CD8-positive, alpha-beta memory T cell (primary cell): Measurements from ENCODE around the gene TMF1. TPM values are rescaled to one million over a fixed set of nuclear protein-coding genes. Genes with fewer than 3 reads are reported as not detected.
A peak's percentile ranks its signal among the peaks of the same experiment; 100 is the strongest.

Experiments used
- CTCF ChIA-PET: fragments of 350-600 bp; sonication (Branson Sonifier 250); formaldehyde crosslinking; loops from one replicate; lab custom pipeline; 2021; ENCODE audit warnings: antibody characterized with exemption; lab: Charles Lee
- POLR2A ChIA-PET: fragments of 350-600 bp; sonication (Branson Sonifier 250); formaldehyde crosslinking; loops from one replicate; lab custom pipeline; 2021; ENCODE audit warnings: antibody characterized with exemption; lab: Charles Lee
- DNase-seq, 5 donors: peaks; one replicate each; pipeline versions ENCODE4 v3.0.0 to v3.0.0-alpha.2; 2020 to 2022; ENCODE audit warnings: mixed read lengths in 1 of 5
- H3K27ac ChIP-seq: one replicate; pipeline ENCODE4 v1.7.0; 2013; ENCODE audit warnings: low read depth, mild to moderate bottlenecking, low read length, moderate library complexity
- H3K27me3 ChIP-seq: 2 replicates; pipeline ENCODE4 v1.7.0; 2013; ENCODE audit warnings: low read length, mild to moderate bottlenecking; ENCODE audit not compliant: insufficient read depth, poor library complexity, severe bottlenecking
- H3K36me3 ChIP-seq: 2 replicates; pipeline ENCODE4 v1.7.0; 2013; ENCODE audit warnings: mild to moderate bottlenecking, low read length, moderate library complexity; ENCODE audit not compliant: insufficient read depth
- H3K4me1 ChIP-seq: 2 replicates; pipeline ENCODE4 v1.7.0; 2013; ENCODE audit warnings: mild to moderate bottlenecking, low read length, moderate library complexity; ENCODE audit not compliant: insufficient read depth
- H3K4me3 ChIP-seq: 2 replicates; pipeline ENCODE4 v1.7.0; 2013; ENCODE audit warnings: mild to moderate bottlenecking, low read length
- H3K9me3 ChIP-seq: 2 replicates; pipeline ENCODE4 v1.7.0; 2013; ENCODE audit warnings: mild to moderate bottlenecking, low read length
- H3K27ac Mint-ChIP-seq, 8 donors: one replicate each; pipeline ENCODE4 v1.8.0; 2020 to 2021; ENCODE audit warnings: mixed read lengths in 8 of 8, mild to moderate bottlenecking in 6 of 8, inconsistent platforms in 3 of 8, moderate library complexity in 3 of 8
- H3K27me3 Mint-ChIP-seq, 2 donors: one replicate each; pipeline ENCODE4 v1.8.0; 2020 to 2021; ENCODE audit warnings: mixed read lengths in 2 of 2, mild to moderate bottlenecking in 1 of 2, moderate library complexity in 1 of 2
- H3K36me3 Mint-ChIP-seq, 3 donors: one replicate each; pipeline ENCODE4 v1.8.0; 2020 to 2021; ENCODE audit warnings: mixed read lengths in 3 of 3, inconsistent platforms in 1 of 3, mild to moderate bottlenecking in 1 of 3
- H3K4me1 Mint-ChIP-seq, 3 donors: one replicate each; pipeline ENCODE4 v1.8.0; 2020 to 2021; ENCODE audit warnings: mixed read lengths in 3 of 3, inconsistent platforms in 1 of 3, mild to moderate bottlenecking in 1 of 3
- H3K4me3 Mint-ChIP-seq, 7 donors: one replicate each; pipeline ENCODE4 v1.8.0; 2020 to 2021; ENCODE audit warnings: mixed read lengths in 7 of 7, mild to moderate bottlenecking in 6 of 7, moderate library complexity in 4 of 7, inconsistent platforms in 2 of 7
- H3K9me3 Mint-ChIP-seq, 5 donors: one replicate each; pipeline ENCODE4 v1.8.0; 2020 to 2022; ENCODE audit warnings: mixed read lengths in 5 of 5, mild to moderate bottlenecking in 3 of 5, moderate library complexity in 2 of 5, inconsistent platforms in 1 of 5
- polyA plus RNA-seq: library from polyadenylated mRNA; unstranded; fragments of 300-500 nt; fragmentation: Illumina TruSeq; gene quantifications from one replicate; pipeline ENCODE4 v1.2.3, GENCODE V29; 2021
- total RNA-seq, 2 experiments: library from RNA; stranded (reverse); gene quantifications; one replicate each; pipeline ENCODE4 v1.2.3, GENCODE V29; 2021

Gene TMF1
- total and polyA plus RNA-seq, 3 experiments from 2014 or later, result 31.8 to 40.0 (median 35.6) TPM

DNA sequence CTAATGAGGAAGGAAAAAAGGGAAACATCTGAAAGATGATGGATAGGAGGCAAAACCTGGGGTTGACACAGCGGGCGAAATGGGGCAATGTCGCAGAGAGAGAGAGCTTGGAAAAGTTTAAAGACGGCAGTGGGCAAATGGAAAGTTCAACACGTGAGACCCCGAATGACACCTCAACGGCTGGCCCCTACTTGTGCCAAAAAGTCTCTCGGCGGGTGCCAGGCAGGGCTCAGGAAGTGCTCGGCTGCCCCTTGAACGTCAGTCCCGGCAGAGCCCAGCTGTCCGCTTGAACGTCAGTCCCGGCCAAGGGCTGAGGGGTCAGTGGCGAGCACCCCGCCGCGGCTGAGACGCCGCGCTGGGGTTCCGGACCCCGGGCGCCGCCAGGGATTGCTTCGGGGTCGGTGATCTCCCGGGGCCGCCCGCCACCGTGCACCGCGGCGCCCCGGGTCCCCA is 39.3 kb downstream of the TMF1 start:
- peaks cover 0 to 17% (median 13%) of the 10 kb centered on the region in 3 donors for H3K36me3 Mint-ChIP-seq
- no peaks in the 10 kb centered on the region for H3K27me3 Mint-ChIP-seq
- H3K27ac Mint-ChIP-seq, result peak overlapping the region; percentile 85 to 97 (median 93)
- Histone ChIP-seq H3K4me1 (peaks cover 23% of the 10 kb centered on the region), H3K9me3 (no peaks in the 10 kb centered on the region), H3K27ac (peak overlapping the region; percentile 73), H3K36me3 (no peaks in the 10 kb centered on the region), H3K4me3 (peak overlapping the region; percentile 53), H3K27me3 (no peaks in the 10 kb centered on the region)
- DNase-seq, result peak in 1 of 5 donors; percentile 7
- H3K9me3 Mint-ChIP-seq, result no peaks in the 10 kb centered on the region
- POLR2A ChIA-PET, result interaction anchor here (0.7 to 0.8 kb wide), 2 partner anchors 45 to 74 kb away, joined by 3 to 7 read pairs; no protein-coding TSS in a partner anchor
- CTCF ChIA-PET, result interaction anchor here (0.6 to 2.5 kb wide), 5 partner anchors 13 to 88 kb away, joined by 3 to 9 read pairs (median 4); no protein-coding TSS in a partner anchor
- H3K4me3 Mint-ChIP-seq, result peak overlapping the region; percentile 88 to 97 (median 93)
- H3K4me1 Mint-ChIP-seq, result peaks cover 34 to 64% (median 57%) of the 10 kb centered on the region in 3 donors

DNA sequence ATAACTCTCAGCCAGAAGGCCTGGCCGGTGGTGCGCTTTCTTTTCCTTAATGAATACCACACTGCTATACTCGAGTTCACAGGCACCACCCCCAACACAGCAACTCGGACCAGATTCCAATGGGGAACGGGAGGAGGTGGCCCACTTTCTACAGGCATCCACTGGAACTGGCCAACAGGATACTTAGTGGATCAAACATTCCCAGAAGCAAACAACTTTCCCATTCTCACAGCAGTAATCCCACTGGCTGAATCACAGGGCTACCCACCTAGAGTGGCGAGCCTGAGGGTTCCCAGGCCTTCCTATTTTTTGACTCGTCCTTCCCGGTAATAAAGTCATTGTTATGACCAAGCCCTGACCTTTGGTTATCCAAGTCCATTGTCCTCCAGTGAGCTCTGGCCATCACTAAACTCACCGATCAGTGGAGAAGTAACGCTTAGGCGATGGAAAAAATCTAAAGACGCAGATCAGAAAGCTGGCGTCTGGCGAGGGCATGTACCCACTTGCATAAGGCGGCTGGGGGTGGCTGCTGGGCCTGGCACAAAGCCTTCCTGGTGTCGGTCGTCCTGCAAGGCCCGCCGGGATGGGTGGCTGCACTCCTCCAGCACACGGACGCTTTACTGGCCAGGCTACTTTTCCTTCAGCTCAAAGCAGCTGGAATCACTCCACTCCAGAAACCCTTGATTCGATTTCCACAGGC is 39.9 kb downstream of the TMF1 start:
- Mint-ChIP-seq H3K9me3 (no peaks in the 10 kb centered on the region), H3K27me3 (no peaks in the 10 kb centered on the region), H3K4me1 (peaks cover 34 to 64% (median 57%) of the 10 kb centered on the region in 3 donors), H3K36me3 (peaks cover 0 to 18% (median 11%) of the 10 kb centered on the region in 3 donors), H3K27ac (peak overlapping the region; percentile 85 to 97 (median 93)), H3K4me3 (peak overlapping the region; percentile 88 to 97 (median 93))
- Histone ChIP-seq H3K36me3 (no peaks in the 10 kb centered on the region), H3K4me1 (peaks cover 23% of the 10 kb centered on the region), H3K27me3 (no peaks in the 10 kb centered on the region), H3K9me3 (no peaks in the 10 kb centered on the region), H3K4me3 (peak overlapping the region; percentile 53), H3K27ac (no peak overlapping the region)
- no peak for DNase-seq
- POLR2A ChIA-PET, result interaction anchor here (0.7 kb wide), 1 partner anchor 75 kb away, joined by 3 read pairs; no protein-coding TSS in a partner anchor
- CTCF ChIA-PET, result interaction anchor here (0.6 to 2.5 kb wide), 4 partner anchors 12 to 81 kb away, joined by 3 to 9 read pairs (median 4); no protein-coding TSS in a partner anchor

DNA sequence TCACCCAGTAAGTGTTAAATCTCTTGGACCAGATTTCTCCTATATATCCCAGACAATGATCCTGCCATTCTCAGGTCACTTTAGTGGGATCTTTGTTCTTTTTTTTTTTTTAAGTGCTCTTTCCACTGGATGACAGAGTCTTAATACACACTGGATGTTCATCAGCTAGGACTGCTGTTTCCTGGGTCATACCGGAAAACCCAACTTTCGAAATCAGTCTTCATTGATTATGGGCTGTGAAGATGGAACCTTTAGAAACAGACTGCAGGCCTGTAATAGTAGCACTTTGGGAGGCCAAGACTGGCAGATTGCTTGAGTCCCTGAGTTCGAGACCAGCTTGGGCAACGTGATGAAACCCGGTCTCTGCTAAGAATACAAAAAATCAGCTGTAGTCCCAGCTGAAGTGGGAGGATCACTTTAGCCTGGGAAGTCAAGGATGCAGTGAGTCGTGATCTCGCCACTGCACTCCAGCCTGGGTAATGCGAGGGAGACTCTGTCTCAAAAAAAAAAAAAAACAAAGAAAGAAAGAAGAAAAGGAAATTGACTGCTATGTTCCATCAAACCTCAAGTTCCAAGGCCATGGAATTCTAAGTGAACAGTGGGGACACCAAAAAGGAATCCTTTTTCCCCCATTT is 40.9 kb downstream of the TMF1 start:
- CTCF ChIA-PET, result interaction anchor here (1.0 kb wide), 2 partner anchors 14 to 82 kb away, joined by 3 read pairs; no protein-coding TSS in a partner anchor
- POLR2A ChIA-PET, result no interaction called here
- Mint-ChIP-seq H3K4me3 (peak overlapping the region in 6 of 7 donors; percentile 9 to 95 (median 69)), H3K36me3 (peaks cover 0 to 26% (median 9%) of the 10 kb centered on the region in 3 donors), H3K4me1 (peaks cover 34 to 64% (median 57%) of the 10 kb centered on the region in 3 donors), H3K27me3 (no peaks in the 10 kb centered on the region), H3K9me3 (no peaks in the 10 kb centered on the region), H3K27ac (peak overlapping the region; percentile 22 to 95 (median 76))
- Histone ChIP-seq H3K4me3 (no peak overlapping the region), H3K27me3 (no peaks in the 10 kb centered on the region), H3K36me3 (no peaks in the 10 kb centered on the region), H3K9me3 (no peaks in the 10 kb centered on the region), H3K4me1 (peaks cover 23% of the 10 kb centered on the region), H3K27ac (no peak overlapping the region)
- no peak for DNase-seq

DNA sequence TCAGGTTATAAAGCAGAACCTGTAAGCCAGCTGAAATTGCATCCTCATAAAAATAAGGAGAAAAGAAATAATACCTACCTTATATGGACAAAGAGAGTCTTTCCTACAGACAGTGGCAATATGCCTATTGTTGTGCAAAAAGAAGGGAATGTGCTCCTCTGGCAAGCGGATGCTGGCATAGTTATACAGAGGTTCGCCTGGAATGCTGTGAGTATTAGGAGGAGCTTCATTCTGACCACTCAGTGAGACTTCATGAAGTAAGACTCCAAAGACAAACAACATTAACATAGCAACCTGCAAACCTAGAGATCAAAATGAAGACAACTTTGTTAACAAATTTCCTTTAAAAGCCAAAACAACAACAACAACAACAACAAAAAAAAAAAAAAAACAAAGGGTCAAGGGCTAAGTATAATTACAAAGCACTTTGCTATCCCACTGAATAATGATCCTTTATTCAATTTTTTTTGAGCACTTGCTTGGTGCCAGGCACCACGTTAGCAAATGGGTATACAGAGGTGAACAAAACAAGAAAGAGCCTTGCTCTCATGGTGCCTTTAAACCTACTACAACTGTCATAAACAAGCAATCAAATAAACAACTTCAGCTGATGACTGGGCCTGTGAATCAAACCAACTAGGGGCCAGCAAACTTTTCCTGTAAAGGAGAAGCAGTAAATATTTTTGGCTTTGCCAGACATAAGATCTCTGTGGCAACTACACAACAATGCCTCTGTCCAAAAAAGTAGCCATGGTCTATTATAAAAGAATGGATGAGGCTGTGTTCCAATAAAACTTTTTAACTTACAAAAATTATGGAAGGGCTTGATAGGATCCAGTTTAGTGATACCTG is 42.3 kb downstream of the TMF1 start:
- POLR2A ChIA-PET, result no interaction called here
- no peaks in the 10 kb centered on the region for H3K27me3 ChIP-seq
- peaks cover 4% of the 10 kb centered on the region for H3K36me3 ChIP-seq
- Mint-ChIP-seq H3K4me3 (peak overlapping the region in 1 of 7 donors; percentile 95), H3K27ac (peak overlapping the region in 5 of 8 donors; percentile 44 to 85 (median 75)), H3K36me3 (peaks cover 4 to 39% (median 19%) of the 10 kb centered on the region in 3 donors), H3K9me3 (no peaks in the 10 kb centered on the region), H3K27me3 (no peaks in the 10 kb centered on the region), H3K4me1 (peaks cover 29 to 62% (median 54%) of the 10 kb centered on the region in 3 donors)
- H3K4me3 ChIP-seq, result no peak overlapping the region
- peaks cover 21% of the 10 kb centered on the region for H3K4me1 ChIP-seq
- CTCF ChIA-PET, result interaction anchor here (0.7 kb wide), 1 partner anchor 9 kb away, joined by 3 read pairs; no protein-coding TSS in a partner anchor
- no peaks in the 10 kb centered on the region for H3K9me3 ChIP-seq
- no peak for DNase-seq
- H3K27ac ChIP-seq, result no peak overlapping the region

DNA sequence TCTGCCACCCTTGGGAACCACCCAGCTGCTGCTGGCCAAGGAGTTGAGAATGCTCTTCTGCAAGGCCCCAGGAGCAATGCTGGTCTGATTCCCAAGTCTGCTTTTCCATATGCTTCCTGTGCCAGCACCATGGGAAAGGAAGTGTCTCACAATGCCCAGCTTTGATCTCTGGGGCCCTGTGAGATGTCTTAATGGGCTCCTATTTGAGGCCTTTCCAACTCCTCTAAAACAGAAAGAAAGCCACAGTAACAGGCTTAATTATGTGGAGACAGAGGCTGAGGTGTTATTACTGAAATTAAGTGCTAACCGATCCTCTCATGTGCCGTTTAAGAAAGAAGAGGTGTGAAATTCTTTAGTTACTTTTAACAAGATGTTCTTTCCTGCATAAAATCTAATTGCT is 43.2 kb downstream of the TMF1 start:
- Histone ChIP-seq H3K36me3 (peaks cover 4% of the 10 kb centered on the region), H3K27me3 (no peaks in the 10 kb centered on the region), H3K4me1 (peaks cover 13% of the 10 kb centered on the region), H3K9me3 (no peaks in the 10 kb centered on the region), H3K4me3 (no peak overlapping the region), H3K27ac (no peak overlapping the region)
- H3K27ac Mint-ChIP-seq, result peak overlapping the region in 3 of 8 donors; percentile 13 to 79 (median 45)
- H3K27me3 Mint-ChIP-seq, result no peaks in the 10 kb centered on the region
- ChIA-PET CTCF (no interaction called here), POLR2A (no interaction called here)
- peaks cover 4 to 46% (median 19%) of the 10 kb centered on the region in 3 donors for H3K36me3 Mint-ChIP-seq
- no peak for DNase-seq
- peak overlapping the region in 1 of 7 donors; percentile 2 for H3K4me3 Mint-ChIP-seq
- peaks cover 25 to 54% (median 49%) of the 10 kb centered on the region in 3 donors for H3K4me1 Mint-ChIP-seq
- no peaks in the 10 kb centered on the region for H3K9me3 Mint-ChIP-seq

DNA sequence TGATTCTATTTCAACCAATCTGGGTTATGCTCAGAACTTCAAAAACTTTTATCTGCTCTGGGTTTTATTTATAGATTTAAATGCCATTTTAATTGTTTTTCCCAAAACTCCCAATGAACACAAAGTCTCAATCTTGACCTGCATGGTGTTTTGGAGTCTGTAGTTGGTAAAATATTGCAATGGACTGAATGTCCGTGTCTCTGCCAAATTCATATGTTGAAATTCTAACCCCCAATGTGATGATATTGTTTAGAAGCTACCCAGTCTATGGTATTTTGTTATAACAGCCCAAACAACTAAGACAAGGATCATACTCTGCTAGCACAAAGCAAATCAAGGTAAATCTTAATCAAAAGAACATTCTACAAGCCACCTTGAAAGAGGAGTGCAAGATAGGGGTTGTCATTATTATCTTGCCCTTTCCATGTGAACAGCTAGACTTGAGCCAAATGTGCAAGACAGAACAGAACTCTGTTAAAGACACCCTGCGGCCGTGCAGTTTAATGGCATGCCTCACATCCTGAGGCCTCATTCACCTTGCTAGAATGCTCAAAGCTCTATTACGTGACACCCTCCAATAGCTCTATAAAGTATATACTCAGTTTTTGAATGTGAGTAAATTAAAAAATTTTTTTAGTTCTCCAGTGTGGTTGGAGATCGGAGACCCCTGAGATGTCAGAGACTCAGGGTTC is 46.2 kb downstream of the TMF1 start:
- POLR2A ChIA-PET, result no interaction called here
- Mint-ChIP-seq H3K27me3 (no peaks in the 10 kb centered on the region), H3K4me1 (peaks cover 11 to 33% (median 27%) of the 10 kb centered on the region in 3 donors), H3K36me3 (peaks cover 18 to 65% (median 29%) of the 10 kb centered on the region in 3 donors), H3K27ac (peak overlapping the region in 1 of 8 donors; percentile 17), H3K9me3 (no peaks in the 10 kb centered on the region), H3K4me3 (no peak overlapping the region)
- CTCF ChIA-PET, result interaction anchor here (0.6 kb wide), 1 partner anchor 125 kb away, joined by 3 read pairs; no protein-coding TSS in a partner anchor
- H3K27ac ChIP-seq, result no peak overlapping the region
- no peaks in the 10 kb centered on the region for H3K9me3 ChIP-seq
- peaks cover 4% of the 10 kb centered on the region for H3K36me3 ChIP-seq
- H3K4me3 ChIP-seq, result no peak overlapping the region
- H3K27me3 ChIP-seq, result no peaks in the 10 kb centered on the region
- H3K4me1 ChIP-seq, result no peaks in the 10 kb centered on the region
- no peak for DNase-seq
